Endothelial cell of umbilical vein (primary cell): ENCODE measurements around the gene TRIM67. TPM values are rescaled to one million over a fixed set of nuclear protein-coding genes. Genes with fewer than 3 reads are reported as not detected.

ENCODE experiments used
- BruUV-seq: library from RNA; stranded (reverse); fragments of 400-500 nt; replicated peaks from 2 replicates; lab custom pipeline; 2021; lab: Mats Ljungman, UMichigan
- CTCF ChIA-PET: fragments of 300-600, 350-600 bp; sonication (Branson Sonifier 250); formaldehyde crosslinking; loops from one replicate; lab custom pipeline; 2021; ENCODE audit warnings: antibody characterized with exemption, inconsistent platforms; lab: Charles Lee
- POLR2A ChIA-PET: fragments of 300-600, 350-600 bp; sonication (Branson Sonifier 250); formaldehyde crosslinking; loops from one replicate; lab custom pipeline; 2021; ENCODE audit warnings: antibody characterized with exemption, inconsistent platforms; lab: Charles Lee
- DNase-seq: peaks from one replicate; pipeline ENCODE4 v3.0.0-alpha.2; 2011; ENCODE audit warnings: low read depth, low spot score
- FAIRE-seq: peaks from 2 replicates; lab custom pipeline; 2011; peaks lifted over from hg19 to GRCh38; lab: Jason Lieb, UNC
- H2AFZ ChIP-seq: 2 replicates; pipeline ENCODE4 v1.6.0; 2012; ENCODE audit warnings: low read depth, low read length, control low read depth, inconsistent platforms
- H3K27ac ChIP-seq: 2 replicates; pipeline ENCODE4 v1.5.1; 2011; ENCODE audit warnings: low read depth, mild to moderate bottlenecking, control low read depth, low read length, moderate library complexity; ENCODE audit not compliant: insufficient read depth
- H3K27me3 ChIP-seq, 2 experiments: 2 replicates each; pipeline versions ENCODE4 v1.6.0 to v1.6.1; 2011; ENCODE audit warnings: low read length in 2 of 2, mixed read lengths in 1 of 2; ENCODE audit not compliant: control insufficient read depth in 2 of 2, insufficient read depth in 2 of 2
- H3K36me3 ChIP-seq, 2 experiments: 2 replicates in 1 of 2; 3 replicates in 1 of 2; pipeline ENCODE4 v1.5.1; 2011; ENCODE audit warnings: low read length in 2 of 2, mild to moderate bottlenecking in 1 of 2, moderate library complexity in 1 of 2; ENCODE audit not compliant: control insufficient read depth in 2 of 2, insufficient read depth in 2 of 2; ENCODE audit errors: extremely low read depth in 1 of 2
- H3K4me1 ChIP-seq: 3 replicates; pipeline ENCODE4 v1.5.1; 2011; ENCODE audit warnings: mild to moderate bottlenecking, low read length; ENCODE audit not compliant: control insufficient read depth, insufficient read depth; ENCODE audit errors: extremely low read depth
- H3K4me2 ChIP-seq: 2 replicates; pipeline ENCODE4 v1.6.1; 2011; ENCODE audit warnings: low read length, control low read depth, mixed read lengths; ENCODE audit not compliant: insufficient read depth
- H3K4me3 ChIP-seq, 3 experiments: fragments of 200-600 bp in 1 of 3; sonication (generic), shearing (Covaris generic) in 1 of 3; replicated peaks in 1 of 3; 2 replicates each; pipeline ENCODE4 v1.5.1; 2011 to 2016; ENCODE audit warnings: control low read depth in 3 of 3, low read length in 3 of 3, mild to moderate bottlenecking in 2 of 3, inconsistent platforms in 1 of 3, low read depth in 1 of 3, moderate library complexity in 1 of 3; ENCODE audit not compliant: insufficient read depth in 1 of 3
- H3K79me2 ChIP-seq: 2 replicates; pipeline ENCODE4 v1.6.0; 2012; ENCODE audit warnings: low read length, inconsistent platforms; ENCODE audit not compliant: control insufficient read depth, insufficient read depth
- H3K9ac ChIP-seq: replicated peaks from 2 replicates; pipeline ENCODE3; 2011; ENCODE audit warnings: low read length, control low read depth; ENCODE audit not compliant: insufficient read depth; ENCODE audit errors: extremely low read depth
- H3K9me1 ChIP-seq: replicated peaks from 3 replicates; pipeline ENCODE4 v1.6.0; 2011; ENCODE audit warnings: mild to moderate bottlenecking, low read length; ENCODE audit not compliant: control insufficient read depth, insufficient read depth; ENCODE audit errors: extremely low read depth
- H3K9me3 ChIP-seq: replicated peaks from 2 replicates; pipeline ENCODE4 v1.5.1; 2012; ENCODE audit warnings: low read length, inconsistent platforms; ENCODE audit not compliant: control insufficient read depth, insufficient read depth
- H4K20me1 ChIP-seq: replicated peaks from 2 replicates; pipeline ENCODE3; 2011; ENCODE audit warnings: mild to moderate bottlenecking, low read length; ENCODE audit not compliant: control insufficient read depth, insufficient read depth; ENCODE audit errors: extremely low read depth
- CTCF ChIP-seq, 2 donors: IDR thresholded peaks; 1 replicate in 1 of 2; 2 replicates in 1 of 2; pipeline ENCODE4 v1.5.1; 2011; ENCODE audit warnings: low read length in 2 of 2, mild to moderate bottlenecking in 2 of 2, moderate library complexity in 2 of 2, control low read depth in 1 of 2, inconsistent platforms in 1 of 2, low read depth in 1 of 2; ENCODE audit not compliant: insufficient read depth in 1 of 2; ENCODE audit errors: extremely low read depth in 1 of 2
- EZH2 ChIP-seq: IDR thresholded peaks from 2 replicates; pipeline ENCODE4 v1.6.1; 2012; ENCODE audit warnings: borderline replicate concordance, low read depth, mild to moderate bottlenecking, moderate library complexity, low read length, inconsistent platforms; ENCODE audit not compliant: severe bottlenecking
- FOS ChIP-seq: IDR thresholded peaks from 2 replicates; pipeline ENCODE4 v1.6.1; 2011; ENCODE audit warnings: mild to moderate bottlenecking, low read length, moderate library complexity, borderline replicate concordance; ENCODE audit not compliant: insufficient read depth
- GATA2 ChIP-seq: IDR thresholded peaks from 2 replicates; pipeline ENCODE4 v1.7.0; 2011; ENCODE audit warnings: low read depth, mild to moderate bottlenecking, moderate library complexity, mixed read lengths, low read length; ENCODE audit not compliant: insufficient read length, insufficient read depth
- JUN ChIP-seq: IDR thresholded peaks from 2 replicates; pipeline ENCODE4 v1.6.1; 2011; ENCODE audit warnings: borderline replicate concordance, low read depth; ENCODE audit not compliant: insufficient read length, insufficient read depth
- MAX ChIP-seq: IDR thresholded peaks from 2 replicates; pipeline ENCODE4 v1.6.1; 2011; ENCODE audit not compliant: insufficient read depth, insufficient read length
- MYC ChIP-seq: IDR thresholded peaks from one replicate; pipeline ENCODE4 v1.6.1; 2011; ENCODE audit warnings: mild to moderate bottlenecking, low read depth, low read length
- POLR2A ChIP-seq: IDR thresholded peaks from 2 replicates; pipeline ENCODE4 v1.6.1; 2012; ENCODE audit warnings: low read depth, mild to moderate bottlenecking, control low read depth, low read length
- POLR2AphosphoS5 ChIP-seq: IDR thresholded peaks from 2 replicates; pipeline ENCODE4 v1.6.1; 2012; ENCODE audit warnings: low read depth, mild to moderate bottlenecking, control low read depth, low read length, moderate library complexity; ENCODE audit not compliant: insufficient read depth
- dilution Hi-C: fragments of 300-500 bp; cut with MboI; formaldehyde crosslinking; loops from one replicate; pipeline ENCODE4 v1.15.0; 2019; ENCODE audit warnings: low sequenced_read_pairs; ENCODE audit not compliant: extremely low pct_ligation_motif_present
- intact Hi-C: fragments of 100-400 bp; cut with micrococcal nuclease; formaldehyde crosslinking; loops from one replicate; pipeline ENCODE4 v1.10.0; 2022
- polyA plus RNA-seq, 4 experiments: library from polyadenylated mRNA; depleted of rRNA in 3 of 4; stranded (reverse) in 3 of 4; unstranded in 1 of 4; fragments of >200 nt; gene quantifications; 2 replicates each; pipeline versions ENCODE4 v1.2.1 to v1.2.3, GENCODE V29; 2011 to 2012; ENCODE audit warnings: missing spikeins in 1 of 4
- total RNA-seq: library from RNA; stranded (reverse); gene quantifications from 2 replicates; pipeline ENCODE4 v1.2.3, GENCODE V29; 2021

The TRIM67 gene
- total and polyA plus RNA-seq, 2 donors (not counting 3 experiments of a cell fraction or from before 2014, with no cell fraction given) = not detected

- DNase-seq (no peak), FAIRE-seq (no peak)
- no TSS peak for BruUV-seq
- H3K9ac ChIP-seq = no peak overlapping the region
- peaks cover 17% of the 10 kb centered on the region for H3K79me2 ChIP-seq
- H3K4me1 ChIP-seq = no peaks in the 10 kb centered on the region
- H3K9me1 ChIP-seq = no peaks in the 10 kb centered on the region
- peaks cover 0 to 12% of the 10 kb centered on the region in 2 experiments for H3K36me3 ChIP-seq
- no peak overlapping the region for H3K27ac ChIP-seq
- dilution Hi-C loops (no loop called here), intact Hi-C loops (no loop called here)
- H3K9me3 ChIP-seq = no peaks in the 10 kb centered on the region
- H3K4me3 ChIP-seq = no peak overlapping the region
- H2AFZ ChIP-seq = no peak overlapping the region
- POLR2A ChIA-PET = no interaction called here
- H3K27me3 ChIP-seq = no peaks in the 10 kb centered on the region
- H4K20me1 ChIP-seq = no peaks in the 10 kb centered on the region
- CTCF ChIA-PET = interaction anchor here (0.8 kb wide), 1 partner anchor 11 kb away, joined by 3 read pairs; no protein-coding TSS in a partner anchor
- H3K4me2 ChIP-seq = no peak overlapping the region
- TF ChIP-seq CTCF (IDR thresholded peaks at IDR 0.05; ENCODE audit: extremely low read depth in 1 of 2, insufficient read depth in 1 of 2, low read depth in 1 of 2, low read length in 2 of 2) = no peak
- no peak for TF ChIP-seq FOS
- TF ChIP-seq MYC = no peak
- TF ChIP-seq POLR2A = no peak
- TF ChIP-seq MAX = no peak
- no peak for TF ChIP-seq EZH2
- TF ChIP-seq POLR2AphosphoS5 = no peak
- TF ChIP-seq JUN = no peak
- TF ChIP-seq GATA2 = no peak
These were observed 90.5 kb downstream of the TRIM67 start for GRCh38 chr1:231252336-231252735.
